ENCODE data around the gene MRPL19. TPM values are rescaled to one million over a fixed set of nuclear protein-coding genes. Genes with fewer than 3 reads are reported as not detected.
"Not testable (repeated sequence)": the region's sequence is repeated elsewhere in the genome, so short reads cannot be mapped to it uniquely, and the experiment has no call there.

Gene MRPL19
- total RNA-seq, 1 donor from 2014 or later = 24.0 TPM

GRCh38 chr2:75683430-75683829 lies 36.8 kb downstream of the MRPL19 start:
- not testable (repeated sequence) for H3K4me3 ChIP-seq (ENCODE audit: low read length in 3 of 3); H3K27me3 ChIP-seq (ENCODE audit: control insufficient read depth in 3 of 3, insufficient read depth in 3 of 3, low read length in 3 of 3); H3K9me3 ChIP-seq (ENCODE audit: control insufficient read depth in 3 of 3, low read length in 3 of 3); H3K27ac ChIP-seq (ENCODE audit: low read depth, low read length); H3K9ac ChIP-seq (ENCODE audit: low read depth in 1 of 3, low read length in 3 of 3); H3K4me1 ChIP-seq (ENCODE audit: control insufficient read depth in 3 of 3, insufficient read depth in 3 of 3, low read length in 3 of 3)
- peaks cover 14 to 43% (median 19%) of the 10 kb centered on the region in 3 donors for H3K36me3 ChIP-seq (ENCODE audit: control insufficient read depth in 3 of 3, insufficient read depth in 3 of 3, low read length in 3 of 3)

GRCh38 chr2:75688196-75688595 lies 41.6 kb downstream of the MRPL19 start:
- Histone ChIP-seq H3K9me3 (ENCODE audit: control insufficient read depth in 3 of 3, low read length in 3 of 3) (no peaks in the 10 kb centered on the region), H3K9ac (ENCODE audit: low read depth in 1 of 3, low read length in 3 of 3) (no peak overlapping the region), H3K36me3 (ENCODE audit: control insufficient read depth in 3 of 3, insufficient read depth in 3 of 3, low read length in 3 of 3) (peaks cover 12 to 54% (median 19%) of the 10 kb centered on the region in 3 donors)

GRCh38 chr2:75698918-75699317 lies 52.3 kb downstream of the MRPL19 start:
- Histone ChIP-seq H3K9me3 (ENCODE audit: control insufficient read depth in 3 of 3, low read length in 3 of 3) (no peaks in the 10 kb centered on the region), H3K9ac (ENCODE audit: low read depth in 1 of 3, low read length in 3 of 3) (no peak overlapping the region), H3K36me3 (ENCODE audit: control insufficient read depth in 3 of 3, insufficient read depth in 3 of 3, low read length in 3 of 3) (peaks cover 34 to 67% (median 52%) of the 10 kb centered on the region in 3 donors), H3K4me1 (ENCODE audit: control insufficient read depth in 3 of 3, insufficient read depth in 3 of 3, low read length in 3 of 3) (no peaks in the 10 kb centered on the region), H3K27ac (ENCODE audit: low read depth, low read length) (no peak overlapping the region), H3K27me3 (ENCODE audit: control insufficient read depth in 3 of 3, insufficient read depth in 3 of 3, low read length in 3 of 3) (no peaks in the 10 kb centered on the region), H3K4me3 (ENCODE audit: low read length in 3 of 3) (no peak overlapping the region)

More at GRCh38 chr2:75688196-75688595, 41.6 kb downstream of the MRPL19 start:
- no peaks in the 10 kb centered on the region for H3K4me1 ChIP-seq (ENCODE audit: control insufficient read depth in 3 of 3, insufficient read depth in 3 of 3, low read length in 3 of 3)
- no peak overlapping the region for H3K27ac ChIP-seq (ENCODE audit: low read depth, low read length)
- no peaks in the 10 kb centered on the region for H3K27me3 ChIP-seq (ENCODE audit: control insufficient read depth in 3 of 3, insufficient read depth in 3 of 3, low read length in 3 of 3)
- H3K4me3 ChIP-seq (ENCODE audit: low read length in 3 of 3) = no peak overlapping the region

- Histone ChIP-seq H3K9ac (ENCODE audit: low read depth in 1 of 3, low read length in 3 of 3) (no peak overlapping the region), H3K36me3 (ENCODE audit: control insufficient read depth in 3 of 3, insufficient read depth in 3 of 3, low read length in 3 of 3) (peaks cover 33 to 64% (median 56%) of the 10 kb centered on the region in 3 donors)
These were observed 56.0 kb downstream of the MRPL19 start for GRCh38 chr2:75702593-75702992.

GRCh38 chr2:75703589-75704287 lies 57.2 kb downstream of the MRPL19 start:
- Histone ChIP-seq H3K9ac (ENCODE audit: low read depth in 1 of 3, low read length in 3 of 3) (no peak overlapping the region), H3K27ac (ENCODE audit: low read depth, low read length) (no peak overlapping the region), H3K4me1 (ENCODE audit: control insufficient read depth in 3 of 3, insufficient read depth in 3 of 3, low read length in 3 of 3) (no peaks in the 10 kb centered on the region), H3K27me3 (ENCODE audit: control insufficient read depth in 3 of 3, insufficient read depth in 3 of 3, low read length in 3 of 3) (no peaks in the 10 kb centered on the region), H3K4me3 (ENCODE audit: low read length in 3 of 3) (no peak overlapping the region), H3K36me3 (ENCODE audit: control insufficient read depth in 3 of 3, insufficient read depth in 3 of 3, low read length in 3 of 3) (peaks cover 26 to 53% (median 47%) of the 10 kb centered on the region in 3 donors), H3K9me3 (ENCODE audit: control insufficient read depth in 3 of 3, low read length in 3 of 3) (no peaks in the 10 kb centered on the region)

More at GRCh38 chr2:75702593-75702992, 56.0 kb downstream of the MRPL19 start:
- Histone ChIP-seq H3K4me1 (ENCODE audit: control insufficient read depth in 3 of 3, insufficient read depth in 3 of 3, low read length in 3 of 3) (no peaks in the 10 kb centered on the region), H3K27me3 (ENCODE audit: control insufficient read depth in 3 of 3, insufficient read depth in 3 of 3, low read length in 3 of 3) (no peaks in the 10 kb centered on the region), H3K9me3 (ENCODE audit: control insufficient read depth in 3 of 3, low read length in 3 of 3) (no peaks in the 10 kb centered on the region), H3K27ac (ENCODE audit: low read depth, low read length) (no peak overlapping the region), H3K4me3 (ENCODE audit: low read length in 3 of 3) (no peak overlapping the region)

- no peak overlapping the region for H3K27ac ChIP-seq (ENCODE audit: low read depth, low read length)
- H3K9ac ChIP-seq (ENCODE audit: low read depth in 1 of 3, low read length in 3 of 3) = no peak overlapping the region
- H3K27me3 ChIP-seq (ENCODE audit: control insufficient read depth in 3 of 3, insufficient read depth in 3 of 3, low read length in 3 of 3) = no peaks in the 10 kb centered on the region
- H3K4me1 ChIP-seq (ENCODE audit: control insufficient read depth in 3 of 3, insufficient read depth in 3 of 3, low read length in 3 of 3) = peaks cover 0 to 6% (median under 1%) of the 10 kb centered on the region in 3 donors
- H3K36me3 ChIP-seq (ENCODE audit: control insufficient read depth in 3 of 3, insufficient read depth in 3 of 3, low read length in 3 of 3) = peaks cover 22 to 38% (median 35%) of the 10 kb centered on the region in 3 donors
- no peaks in the 10 kb centered on the region for H3K9me3 ChIP-seq (ENCODE audit: control insufficient read depth in 3 of 3, low read length in 3 of 3)
- no peak overlapping the region for H3K4me3 ChIP-seq (ENCODE audit: low read length in 3 of 3)
These were observed 59.3 kb downstream of the MRPL19 start for GRCh38 chr2:75705921-75706320.

- Histone ChIP-seq H3K27me3 (ENCODE audit: control insufficient read depth in 3 of 3, insufficient read depth in 3 of 3, low read length in 3 of 3) (no peaks in the 10 kb centered on the region), H3K4me3 (ENCODE audit: low read length in 3 of 3) (no peak overlapping the region), H3K4me1 (ENCODE audit: control insufficient read depth in 3 of 3, insufficient read depth in 3 of 3, low read length in 3 of 3) (peaks cover 2 to 8% (median 5%) of the 10 kb centered on the region in 3 donors), H3K27ac (ENCODE audit: low read depth, low read length) (no peak overlapping the region), H3K9me3 (ENCODE audit: control insufficient read depth in 3 of 3, low read length in 3 of 3) (no peaks in the 10 kb centered on the region), H3K36me3 (ENCODE audit: control insufficient read depth in 3 of 3, insufficient read depth in 3 of 3, low read length in 3 of 3) (peaks cover 11 to 25% (median 21%) of the 10 kb centered on the region in 3 donors), H3K9ac (ENCODE audit: low read depth in 1 of 3, low read length in 3 of 3) (no peak overlapping the region)
These were observed 61.3 kb downstream of the MRPL19 start for GRCh38 chr2:75707901-75708300.

- peak overlapping the region; percentile 6 to 89 (median 80) for H3K4me3 ChIP-seq (ENCODE audit: low read length in 3 of 3)
- H3K27ac ChIP-seq (ENCODE audit: low read depth, low read length) = no peak overlapping the region
- H3K9ac ChIP-seq (ENCODE audit: low read depth in 1 of 3, low read length in 3 of 3) = peak overlapping the region; percentile 42 to 89 (median 83)
- H3K27me3 ChIP-seq (ENCODE audit: control insufficient read depth in 3 of 3, insufficient read depth in 3 of 3, low read length in 3 of 3) = no peaks in the 10 kb centered on the region
- H3K36me3 ChIP-seq (ENCODE audit: control insufficient read depth in 3 of 3, insufficient read depth in 3 of 3, low read length in 3 of 3) = peaks cover 2 to 13% (median 9%) of the 10 kb centered on the region in 3 donors
- no peaks in the 10 kb centered on the region for H3K9me3 ChIP-seq (ENCODE audit: control insufficient read depth in 3 of 3, low read length in 3 of 3)
- peaks cover 2 to 8% (median 5%) of the 10 kb centered on the region in 3 donors for H3K4me1 ChIP-seq (ENCODE audit: control insufficient read depth in 3 of 3, insufficient read depth in 3 of 3, low read length in 3 of 3)
These were observed 62.7 kb downstream of the MRPL19 start for GRCh38 chr2:75709297-75709696.

- peaks cover 0 to 4% (median under 1%) of the 10 kb centered on the region in 3 donors for H3K36me3 ChIP-seq (ENCODE audit: control insufficient read depth in 3 of 3, insufficient read depth in 3 of 3, low read length in 3 of 3)
- peak overlapping the region; percentile 79 to 89 (median 80) for H3K4me3 ChIP-seq (ENCODE audit: low read length in 3 of 3)
- H3K4me1 ChIP-seq (ENCODE audit: control insufficient read depth in 3 of 3, insufficient read depth in 3 of 3, low read length in 3 of 3) = peaks cover 2 to 8% (median 5%) of the 10 kb centered on the region in 3 donors
- peak overlapping the region; percentile 83 to 89 (median 87) for H3K9ac ChIP-seq (ENCODE audit: low read depth in 1 of 3, low read length in 3 of 3)
- H3K9me3 ChIP-seq (ENCODE audit: control insufficient read depth in 3 of 3, low read length in 3 of 3) = no peaks in the 10 kb centered on the region
- H3K27me3 ChIP-seq (ENCODE audit: control insufficient read depth in 3 of 3, insufficient read depth in 3 of 3, low read length in 3 of 3) = no peaks in the 10 kb centered on the region
- peak overlapping the region; percentile 82 for H3K27ac ChIP-seq (ENCODE audit: low read depth, low read length)
These were observed 63.6 kb downstream of the MRPL19 start for GRCh38 chr2:75710220-75710576.

- H3K9ac ChIP-seq (ENCODE audit: low read depth in 1 of 3, low read length in 3 of 3) = peak within 1 kb of the TSS; percentile 83 to 89 (median 87)
- peak within 1 kb of the TSS; percentile 79 to 89 (median 80) for H3K4me3 ChIP-seq (ENCODE audit: low read length in 3 of 3)
- H3K36me3 ChIP-seq (ENCODE audit: control insufficient read depth in 3 of 3, insufficient read depth in 3 of 3, low read length in 3 of 3) = peaks cover 0 to 2% (median 0%) of the 10 kb centered on the region in 3 donors
- peaks cover 2 to 8% (median 5%) of the 10 kb centered on the region in 3 donors for H3K4me1 ChIP-seq (ENCODE audit: control insufficient read depth in 3 of 3, insufficient read depth in 3 of 3, low read length in 3 of 3)
- H3K27me3 ChIP-seq (ENCODE audit: control insufficient read depth in 3 of 3, insufficient read depth in 3 of 3, low read length in 3 of 3) = no peaks in the 10 kb centered on the region
- H3K9me3 ChIP-seq (ENCODE audit: control insufficient read depth in 3 of 3, low read length in 3 of 3) = no peaks in the 10 kb centered on the region
- peak within 1 kb of the TSS; percentile 82 for H3K27ac ChIP-seq (ENCODE audit: low read depth, low read length)
These were observed 64.1 kb downstream of the MRPL19 start, which contains the start of gene GCFC2 for GRCh38 chr2:75710577-75711253. TSS of gene GCFC2 (minus strand) at chr2:75710915. CDS start at chr2:75710855, 60 bp downstream.
